A673 (cell line): Measurements from ENCODE around the gene IL1RAPL1.

Source experiments
- CTCF ChIP-seq: fragments of 300-800, 200-600 bp; sonication (generic); conservative IDR thresholded peaks from 2 replicates; pipeline ENCODE4 v1.5.1; 2017; ENCODE audit warnings: low read depth, mild to moderate bottlenecking, antibody characterized with exemption, low read length, moderate library complexity, mixed read lengths
- EZH2 ChIP-seq: fragments of 200-600 bp; sonication (generic); IDR thresholded peaks from 2 replicates; pipeline ENCODE4 v1.6.1; 2017; ENCODE audit warnings: borderline replicate concordance, low read depth, mild to moderate bottlenecking, mixed read lengths, antibody characterized with exemption, low read length; ENCODE audit not compliant: poor library complexity, severe bottlenecking

GRCh38 chrX:28549838-28550237, 37.4 kb upstream of the IL1RAPL1 start:
- TF ChIP-seq CTCF (no peak), EZH2 (no peak)
